HAP-1 (cell line): ENCODE measurements around the gene SPECC1.
"Not testable (repeated sequence)": the region's sequence is repeated elsewhere in the genome, so short reads cannot be mapped to it uniquely, and the experiment has no call there.

Experiments
- DNase-seq, 2 experiments: peaks; one replicate each; pipeline ENCODE4 v3.0.0-alpha.2; 2016 to 2020; ENCODE audit warnings: low spot score in 2 of 2
- H3K27me3 ChIP-seq: fragments of 250-450 bp; sonication (Bioruptor Pico); 2 replicates; pipeline ENCODE4 v1.5.1; 2020; ENCODE audit warnings: low read depth, mild to moderate bottlenecking, moderate library complexity
- H3K36me3 ChIP-seq: fragments of 250-450 bp; sonication (Bioruptor Pico); replicated peaks from 2 replicates; pipeline ENCODE4 v1.5.1; 2020; ENCODE audit warnings: mild to moderate bottlenecking
- H3K4me1 ChIP-seq: fragments of 250-450 bp; sonication (Bioruptor Pico); 2 replicates; pipeline ENCODE4 v1.5.1; 2020; ENCODE audit warnings: mild to moderate bottlenecking
- H3K4me3 ChIP-seq: fragments of 250-450 bp; sonication (Bioruptor Pico); 2 replicates; pipeline ENCODE4 v1.5.1; 2020; ENCODE audit warnings: mild to moderate bottlenecking, moderate library complexity
- H3K9me3 ChIP-seq: fragments of 250-450 bp; sonication (Bioruptor Pico); 2 replicates; pipeline ENCODE4 v1.5.1; 2020; ENCODE audit warnings: mild to moderate bottlenecking, moderate library complexity
- in situ Hi-C: fragments of 300-500 bp; cut with MboI; formaldehyde crosslinking; loops from 3 replicates; pipeline ENCODE4 v1.14.3; 2020; ENCODE audit warnings: low sequenced_read_pairs, inconsistent platforms, mixed read lengths

Gene SPECC1

DNA sequence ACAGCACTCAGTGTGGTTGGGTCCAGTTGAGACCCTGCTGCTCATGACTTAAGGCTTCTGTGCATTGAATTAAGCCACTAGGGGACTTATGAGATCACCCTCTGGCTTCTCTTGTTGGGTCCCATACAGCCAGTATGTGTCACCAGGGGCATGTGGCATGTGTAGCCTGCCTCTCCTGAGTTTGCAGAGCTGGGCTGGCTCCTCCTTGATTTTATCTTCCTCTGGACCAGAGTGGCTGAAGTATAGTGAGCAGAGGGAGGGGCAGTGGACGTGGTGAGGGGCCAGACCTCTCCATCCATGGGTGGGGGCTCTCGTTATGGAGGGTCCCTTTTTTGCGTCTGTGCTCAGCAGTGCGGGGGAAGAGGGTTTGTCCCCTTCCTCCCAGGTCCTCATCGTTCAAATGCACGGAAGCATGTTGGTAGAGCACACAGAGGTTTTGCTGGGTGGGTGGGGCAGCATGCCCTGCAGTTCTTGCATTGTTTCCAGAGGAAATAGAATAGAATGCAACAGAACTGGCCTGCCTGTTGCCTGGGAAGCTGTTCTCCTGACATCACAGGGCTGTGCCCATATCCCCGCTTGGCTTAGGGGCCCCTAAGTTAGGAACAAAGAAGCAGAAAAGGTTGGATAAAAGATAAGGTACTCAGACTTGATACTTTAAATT lies 77.4 kb downstream of the SPECC1 start:
- in situ Hi-C loops = no loop called here
- no peaks in the 10 kb centered on the region for H3K36me3 ChIP-seq

DNA sequence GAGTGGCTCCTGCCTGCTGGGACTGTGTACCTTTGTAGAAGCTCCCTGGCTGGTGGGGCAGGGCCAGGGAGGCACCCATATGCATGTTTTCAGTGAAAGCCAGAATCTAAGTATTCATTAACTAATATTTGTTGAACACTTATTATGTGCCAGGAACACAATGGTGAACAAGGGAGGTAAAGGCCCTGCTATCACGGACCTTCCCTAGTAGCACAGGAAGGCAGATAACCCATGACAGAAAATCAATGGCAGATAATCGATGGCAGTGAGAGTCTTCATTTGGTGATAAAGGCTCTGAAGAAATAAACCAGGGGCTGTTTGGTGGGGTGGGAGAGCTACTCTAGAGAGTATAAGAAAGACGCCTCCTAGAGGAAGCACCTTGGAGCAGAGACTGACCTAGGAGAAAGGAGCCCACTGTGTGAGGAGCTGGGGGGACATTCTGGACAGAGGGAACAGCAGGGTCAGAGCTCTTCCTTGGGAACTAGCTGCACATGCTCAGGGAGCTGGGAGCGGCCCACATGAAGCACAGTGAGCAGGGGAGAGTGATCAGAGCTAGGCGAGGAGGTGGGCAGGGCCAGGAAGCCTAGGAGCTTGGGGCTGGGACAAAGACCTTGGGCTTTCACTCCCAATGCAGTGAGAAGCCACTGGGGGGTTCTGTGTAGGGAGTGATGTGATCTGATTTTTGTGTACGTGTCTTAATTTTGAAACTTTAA lies 78.5 kb downstream of the SPECC1 start:
- no peak overlapping the region for H3K4me3 ChIP-seq
- no peaks in the 10 kb centered on the region for H3K9me3 ChIP-seq
- DNase-seq = no peak
- H3K4me1 ChIP-seq = peaks cover 6% of the 10 kb centered on the region
- in situ Hi-C loops = no loop called here
- no peaks in the 10 kb centered on the region for H3K27me3 ChIP-seq
- no peaks in the 10 kb centered on the region for H3K36me3 ChIP-seq

More for the DNA sequence above, 77.4 kb downstream of the SPECC1 start:
- H3K4me1 ChIP-seq = peaks cover 6% of the 10 kb centered on the region
- no peak overlapping the region for H3K4me3 ChIP-seq
- no peaks in the 10 kb centered on the region for H3K9me3 ChIP-seq
- no peak for DNase-seq
- H3K27me3 ChIP-seq = no peaks in the 10 kb centered on the region

DNA sequence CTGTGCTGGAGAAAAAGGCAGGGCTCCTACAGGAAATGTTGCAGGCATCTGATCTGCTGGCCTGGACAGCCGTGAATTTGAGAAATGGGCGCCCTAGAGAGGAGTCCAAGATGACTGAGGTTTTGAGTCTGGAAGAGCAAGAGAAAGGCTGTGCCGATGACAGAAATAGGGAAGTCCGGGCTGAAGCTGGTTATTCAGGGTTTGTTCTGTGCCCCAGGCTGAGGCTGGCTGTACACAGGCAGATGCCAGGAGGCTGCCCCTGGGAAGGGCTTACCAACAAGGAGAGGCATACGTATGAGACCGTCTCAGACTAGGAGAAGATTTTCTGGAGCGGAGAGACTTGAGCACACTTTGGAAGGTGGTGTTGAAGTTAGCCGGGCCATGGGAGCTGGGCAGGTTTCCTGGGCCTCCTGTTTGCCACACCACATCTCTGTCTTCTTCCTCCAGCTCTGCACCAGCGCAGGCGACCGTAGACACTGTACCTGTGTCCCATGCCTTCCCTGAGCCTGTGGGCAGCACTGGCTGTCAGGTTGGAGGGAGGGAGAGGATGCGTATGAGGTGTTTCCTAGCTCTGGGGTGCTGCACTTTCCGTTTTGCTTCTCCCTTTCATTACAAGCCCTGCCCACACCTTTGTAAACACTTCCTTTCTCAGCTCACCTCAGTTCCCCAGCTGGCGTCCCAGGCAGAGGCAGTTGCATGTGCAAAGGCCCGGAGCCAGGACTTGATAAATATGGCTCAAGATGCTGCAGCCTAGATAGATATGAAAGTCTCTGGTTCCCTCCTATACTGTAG lies 80.8 kb downstream of the SPECC1 start:
- Histone ChIP-seq H3K36me3 (no peaks in the 10 kb centered on the region), H3K4me3 (no peak overlapping the region), H3K4me1 (peaks cover 9% of the 10 kb centered on the region), H3K9me3 (no peaks in the 10 kb centered on the region), H3K27me3 (no peaks in the 10 kb centered on the region)
- in situ Hi-C loops = no loop called here
- no peak for DNase-seq

DNA sequence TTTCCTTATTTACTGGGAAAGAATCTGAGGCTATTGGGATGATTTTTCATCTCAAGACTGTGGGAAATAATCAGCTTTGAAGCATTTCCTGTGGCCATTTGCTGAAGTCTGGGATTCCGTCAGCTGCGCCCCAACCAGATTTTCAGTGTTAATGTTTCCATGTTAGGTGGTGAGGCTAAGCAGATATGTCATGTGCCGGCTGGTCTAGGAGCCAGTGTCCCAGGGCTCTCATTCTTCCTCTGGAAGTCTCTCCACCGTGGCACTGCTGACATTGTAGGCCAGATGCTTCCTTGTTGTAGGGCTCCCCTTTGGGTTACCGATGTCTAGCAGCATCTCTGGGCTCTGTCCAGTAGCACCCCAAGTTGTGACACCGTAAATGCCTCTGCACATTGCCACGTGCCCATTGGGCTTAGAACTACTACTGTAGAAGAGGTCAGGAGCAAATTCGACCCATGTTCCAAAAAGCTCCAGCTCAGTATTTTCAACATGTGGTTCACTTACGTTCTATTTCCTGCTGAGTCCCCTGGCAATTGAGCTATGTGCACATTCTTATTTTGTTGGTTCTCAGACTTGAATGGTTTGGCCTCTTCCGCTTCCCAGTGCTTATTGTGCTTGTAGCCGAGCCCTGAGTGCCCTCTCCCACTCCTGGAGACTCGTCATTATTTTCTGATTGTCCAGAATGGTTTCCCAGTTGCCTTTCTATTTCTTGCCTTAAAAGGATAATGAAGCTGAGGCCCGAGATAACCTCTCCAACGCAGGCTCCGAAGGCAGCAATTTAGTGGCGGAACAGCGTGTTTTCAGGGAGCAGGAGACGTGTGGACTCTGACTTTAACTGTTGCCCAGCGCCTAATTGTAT lies 82.2 kb downstream of the SPECC1 start:
- H3K9me3 ChIP-seq = no peaks in the 10 kb centered on the region
- no peak overlapping the region for H3K4me3 ChIP-seq
- no peaks in the 10 kb centered on the region for H3K27me3 ChIP-seq
- H3K4me1 ChIP-seq = peaks cover 6% of the 10 kb centered on the region
- in situ Hi-C loops = no loop called here
- DNase-seq = no peak
- no peaks in the 10 kb centered on the region for H3K36me3 ChIP-seq

DNA sequence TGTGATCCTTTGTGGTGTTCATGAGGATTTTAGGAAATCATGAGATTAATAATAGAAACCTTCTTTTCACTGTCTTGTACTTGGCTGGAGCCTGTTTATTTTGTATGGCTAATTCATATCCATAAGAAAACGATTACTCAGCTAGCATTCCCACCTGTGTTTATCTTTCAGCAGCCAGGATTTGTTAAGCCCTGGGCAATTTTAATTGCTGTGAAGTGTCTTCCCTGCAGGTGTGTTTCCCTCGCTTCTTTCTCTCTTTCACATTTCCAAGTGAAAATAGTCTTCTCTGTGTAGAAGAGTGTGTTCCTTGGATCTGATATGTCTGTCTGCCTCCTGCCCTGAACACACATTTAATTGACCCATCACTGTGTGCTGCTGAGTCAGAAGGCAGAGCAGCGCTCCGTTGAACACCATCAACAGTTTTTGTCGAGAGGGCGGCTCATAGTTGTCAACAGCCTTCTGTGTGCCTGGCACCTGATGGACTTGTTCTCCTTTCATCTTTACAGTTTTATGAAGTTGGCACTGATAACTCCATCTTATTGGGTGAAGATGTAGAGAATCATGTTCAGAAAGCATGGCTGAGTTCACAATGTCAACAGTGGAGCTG lies 83.2 kb downstream of the SPECC1 start:
- peaks cover 6% of the 10 kb centered on the region for H3K4me1 ChIP-seq
- no peaks in the 10 kb centered on the region for H3K27me3 ChIP-seq
- H3K36me3 ChIP-seq = no peaks in the 10 kb centered on the region
- DNase-seq = no peak
- no peaks in the 10 kb centered on the region for H3K9me3 ChIP-seq
- in situ Hi-C loops = no loop called here
- no peak overlapping the region for H3K4me3 ChIP-seq

DNA sequence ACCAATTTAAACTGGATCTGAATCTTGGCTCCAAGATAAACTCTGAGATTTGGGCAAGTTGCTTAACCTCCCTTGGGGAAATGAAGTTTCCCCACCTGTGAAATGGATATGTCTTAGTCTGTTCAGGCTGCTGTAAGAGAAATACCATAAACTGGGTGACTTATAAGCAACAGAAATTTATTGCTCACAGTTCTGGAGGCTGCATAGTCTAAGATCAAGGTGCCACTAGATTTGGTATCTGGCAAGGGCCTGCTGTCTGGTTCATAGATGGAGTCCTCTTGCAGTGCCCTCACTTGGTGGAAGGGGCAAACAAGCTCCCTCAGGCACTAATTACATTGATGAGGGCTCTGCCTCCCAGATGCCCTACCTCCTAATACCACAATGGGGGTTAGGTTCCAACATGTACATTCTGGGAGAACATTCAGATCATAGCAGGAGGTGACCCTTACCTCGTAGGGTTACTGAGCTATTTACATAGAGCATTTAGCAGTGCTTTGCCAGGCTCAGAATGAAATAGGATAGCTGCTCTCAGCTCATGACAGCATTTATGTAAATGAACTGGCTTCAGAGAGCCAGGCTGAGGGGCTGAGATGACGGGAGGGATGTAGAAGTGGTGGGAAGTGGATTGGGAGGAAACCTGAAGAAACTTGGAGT lies 83.9 kb downstream of the SPECC1 start:
- in situ Hi-C loops = no loop called here
- H3K27me3 ChIP-seq = no peaks in the 10 kb centered on the region
- DNase-seq = no peak
- H3K4me3 ChIP-seq = no peak overlapping the region
- H3K36me3 ChIP-seq = no peaks in the 10 kb centered on the region
- peaks cover 6% of the 10 kb centered on the region for H3K4me1 ChIP-seq
- no peaks in the 10 kb centered on the region for H3K9me3 ChIP-seq

DNA sequence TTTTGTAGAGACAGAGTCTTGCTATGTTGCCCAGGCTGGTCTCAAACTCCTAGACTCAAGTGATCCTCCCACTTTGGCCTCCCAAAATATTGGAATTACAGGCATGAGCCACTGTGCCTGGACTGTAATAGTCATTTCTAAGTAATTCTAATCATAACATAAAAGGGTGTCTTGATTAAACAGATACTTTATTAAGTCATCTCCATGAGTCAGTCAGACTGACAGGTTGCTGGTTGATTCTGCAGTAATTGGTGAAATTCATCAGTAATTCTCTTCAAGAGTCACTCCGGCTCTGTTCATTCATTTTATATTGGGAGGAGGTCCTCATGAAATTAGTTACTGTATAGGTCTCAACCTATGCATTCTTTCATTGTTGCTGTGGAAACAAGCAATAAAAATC lies 85.6 kb downstream of the SPECC1 start:
- in situ Hi-C loops = no loop called here
- no peak overlapping the region for H3K4me3 ChIP-seq

DNA sequence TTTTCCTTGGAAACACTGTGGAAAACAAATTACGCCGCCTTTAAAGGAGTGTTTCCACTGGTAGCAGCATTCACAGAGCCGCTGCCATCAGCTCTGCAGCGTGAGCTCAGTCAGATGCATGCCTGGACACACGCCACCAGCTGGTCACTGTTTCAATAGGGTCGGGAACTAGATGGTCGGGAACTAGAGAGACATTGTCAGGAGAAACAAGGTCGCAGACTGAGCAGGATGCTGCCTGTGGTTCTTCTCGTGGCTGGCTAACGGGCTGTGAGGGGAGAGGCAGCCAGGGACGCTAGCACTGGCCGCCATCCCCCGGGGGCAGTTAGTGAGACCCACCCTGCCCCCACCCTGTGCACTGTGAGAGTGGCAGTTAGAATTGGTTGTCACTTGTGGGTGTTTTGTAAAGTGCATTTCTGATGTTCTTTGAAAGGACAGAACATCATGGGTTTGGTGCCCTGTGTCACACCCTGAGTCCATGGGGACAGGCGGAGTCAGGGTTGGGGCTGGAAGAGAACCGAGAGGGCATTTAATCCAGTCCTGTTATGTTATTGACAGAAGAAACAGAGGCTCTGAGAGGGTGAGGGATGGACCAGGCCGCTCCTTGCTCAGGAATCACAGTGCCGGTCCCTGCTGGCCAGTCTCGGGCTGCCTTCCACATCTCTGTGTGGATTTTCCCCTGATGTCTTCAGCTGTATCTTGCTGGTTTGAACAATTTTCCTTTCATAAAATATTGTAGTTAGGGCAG lies 86.3 kb downstream of the SPECC1 start:
- Histone ChIP-seq H3K4me1 (peaks cover 6% of the 10 kb centered on the region), H3K9me3 (no peaks in the 10 kb centered on the region), H3K27me3 (no peaks in the 10 kb centered on the region), H3K36me3 (no peaks in the 10 kb centered on the region), H3K4me3 (no peak overlapping the region)
- DNase-seq = peak; percentile 58 to 68
- in situ Hi-C loops = no loop called here

More for the DNA sequence above, 85.6 kb downstream of the SPECC1 start:
- Histone ChIP-seq H3K27me3 (no peaks in the 10 kb centered on the region), H3K4me1 (peaks cover 6% of the 10 kb centered on the region), H3K9me3 (no peaks in the 10 kb centered on the region), H3K36me3 (no peaks in the 10 kb centered on the region)
- DNase-seq = no peak

DNA sequence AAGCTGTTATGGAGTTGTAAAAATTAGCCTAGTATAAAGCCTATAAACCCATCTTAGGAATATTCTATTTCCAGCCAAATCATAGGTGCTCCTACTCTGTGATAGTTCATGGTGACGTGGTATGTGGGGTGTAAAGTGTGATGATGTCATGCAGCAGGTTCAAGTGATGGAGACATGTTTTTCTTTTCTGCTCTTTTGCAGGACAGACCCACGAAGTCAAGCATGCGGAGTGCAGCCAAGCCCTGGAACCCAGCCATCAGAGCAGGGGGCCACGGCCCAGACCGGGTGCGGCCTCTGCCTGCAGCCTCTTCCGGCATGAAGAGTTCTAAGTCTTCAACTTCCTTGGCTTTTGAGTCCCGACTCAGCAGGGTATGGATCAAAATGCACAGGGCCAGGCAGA lies 87.3 kb downstream of the SPECC1 start:
- no peak for DNase-seq
- no peaks in the 10 kb centered on the region for H3K9me3 ChIP-seq
- in situ Hi-C loops = no loop called here
- no peaks in the 10 kb centered on the region for H3K36me3 ChIP-seq
- no peaks in the 10 kb centered on the region for H3K27me3 ChIP-seq
- no peak overlapping the region for H3K4me3 ChIP-seq
- peaks cover 6% of the 10 kb centered on the region for H3K4me1 ChIP-seq

DNA sequence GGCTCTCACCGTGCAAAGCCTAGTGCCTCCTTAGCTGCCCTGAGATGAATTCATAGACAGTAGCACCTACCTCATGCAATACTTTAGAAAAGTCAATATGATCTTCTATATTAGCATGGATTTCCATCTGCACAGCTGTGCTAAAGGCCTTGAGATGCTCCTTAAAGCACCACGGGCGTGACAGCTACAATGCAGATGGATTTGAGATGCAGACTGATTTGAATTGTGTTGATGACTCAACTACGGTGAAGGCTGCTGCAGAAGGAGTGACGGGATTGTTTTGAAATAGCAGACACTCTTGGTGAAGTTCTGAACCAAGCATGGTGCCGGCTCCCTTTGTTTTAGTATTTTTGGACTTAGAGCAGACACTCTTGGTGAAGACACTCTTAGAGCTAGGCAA lies 88.2 kb downstream of the SPECC1 start:
- H3K36me3 ChIP-seq = no peaks in the 10 kb centered on the region
- in situ Hi-C loops = no loop called here
- DNase-seq = no peak
- H3K4me1 ChIP-seq = peaks cover 6% of the 10 kb centered on the region
- no peak overlapping the region for H3K4me3 ChIP-seq
- H3K27me3 ChIP-seq = no peaks in the 10 kb centered on the region
- H3K9me3 ChIP-seq = no peaks in the 10 kb centered on the region

DNA sequence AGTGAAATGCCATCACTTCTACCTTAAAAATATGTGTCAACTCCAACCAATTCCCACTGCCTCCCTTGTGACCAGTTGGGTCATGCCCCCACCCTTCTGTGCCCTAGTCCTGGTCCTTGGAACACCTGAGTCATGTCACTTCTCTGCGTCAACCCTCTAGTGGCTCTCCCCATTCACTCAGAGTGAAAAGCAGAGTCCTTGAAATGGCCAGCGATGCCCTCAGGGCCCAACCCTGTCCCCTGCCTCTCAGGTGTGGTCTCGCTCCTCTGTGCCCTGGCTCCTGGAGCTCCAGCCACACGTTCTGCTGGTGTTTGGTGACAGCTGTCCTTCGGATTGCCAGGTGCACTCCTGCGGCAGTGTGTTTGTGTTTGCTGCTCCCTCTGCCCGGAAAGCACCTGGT lies 89.2 kb downstream of the SPECC1 start:
- Histone ChIP-seq H3K9me3 (no peaks in the 10 kb centered on the region), H3K27me3 (no peaks in the 10 kb centered on the region), H3K36me3 (no peaks in the 10 kb centered on the region), H3K4me1 (peaks cover 6% of the 10 kb centered on the region), H3K4me3 (no peak overlapping the region)
- in situ Hi-C loops = no loop called here
- no peak for DNase-seq

DNA sequence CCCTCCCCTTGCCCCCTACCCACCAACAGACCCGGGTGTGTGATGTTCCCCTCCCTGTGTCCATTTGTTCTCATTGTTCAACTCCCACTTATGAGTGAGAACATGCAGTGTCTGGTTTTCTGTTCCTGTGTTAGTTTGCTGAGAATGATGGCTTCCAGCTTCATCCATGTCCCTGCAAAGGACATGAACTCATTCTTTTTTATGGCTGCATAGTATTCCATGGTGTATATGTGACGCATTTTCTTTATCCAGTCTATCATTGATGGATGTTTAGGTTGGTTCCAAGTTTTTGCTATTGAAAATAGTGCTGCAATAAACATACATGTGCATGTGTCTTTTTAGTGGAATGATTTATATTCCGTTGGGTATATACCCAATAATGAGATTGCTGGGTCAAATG lies 91.6 kb downstream of the SPECC1 start:
- H3K4me3 ChIP-seq, H3K9me3 ChIP-seq, H3K4me1 ChIP-seq, H3K27me3 ChIP-seq, in situ Hi-C loops, H3K36me3 ChIP-seq, DNase-seq: not testable (repeated sequence)
